ENCODE measurements around the gene ALPK1.
"Not testable (repeated sequence)": the region's sequence is repeated elsewhere in the genome, so short reads cannot be mapped to it uniquely, and the experiment has no call there.

Gene ALPK1

GRCh38 chr4:112378858-112379257, 81.7 kb downstream of the ALPK1 start:
- DNase-seq (ENCODE audit: low spot score), result no peak

- DNase-seq (ENCODE audit: low spot score), result no peak
Measured at GRCh38 chr4:112379306-112379705, 82.1 kb downstream of the ALPK1 start.

GRCh38 chr4:112381996-112382692, 85.0 kb downstream of the ALPK1 start:
- DNase-seq (ENCODE audit: low spot score), result no peak

- no peak for DNase-seq (ENCODE audit: low spot score)
Measured at GRCh38 chr4:112386071-112386470, 88.9 kb downstream of the ALPK1 start.

- no peak for DNase-seq (ENCODE audit: low spot score)
Measured at GRCh38 chr4:112402098-112402497, 104.9 kb downstream of the ALPK1 start.

- DNase-seq (ENCODE audit: low spot score), result no peak
Measured at GRCh38 chr4:112403101-112403945, 106.2 kb downstream of the ALPK1 start.

- no peak for DNase-seq (ENCODE audit: low spot score)
Measured at GRCh38 chr4:112410364-112410763, 113.2 kb downstream of the ALPK1 start.

GRCh38 chr4:112410804-112411203, 113.6 kb downstream of the ALPK1 start:
- DNase-seq (ENCODE audit: low spot score), result no peak

GRCh38 chr4:112411781-112412550, 114.8 kb downstream of the ALPK1 start:
- no peak for DNase-seq (ENCODE audit: low spot score)

GRCh38 chr4:112416464-112416863, 119.3 kb downstream of the ALPK1 start:
- no peak for DNase-seq (ENCODE audit: low spot score)

- DNase-seq (ENCODE audit: low spot score), result no peak
Measured at GRCh38 chr4:112418092-112418491, 120.9 kb downstream of the ALPK1 start.

- DNase-seq (ENCODE audit: low spot score), result no peak
Measured at GRCh38 chr4:112421911-112422310, 124.7 kb downstream of the ALPK1 start.

GRCh38 chr4:112422644-112423043, 125.5 kb downstream of the ALPK1 start:
- no peak for DNase-seq (ENCODE audit: low spot score)

GRCh38 chr4:112423591-112423990, 126.4 kb downstream of the ALPK1 start:
- DNase-seq (ENCODE audit: low spot score), result no peak

GRCh38 chr4:112425823-112426222, 128.7 kb downstream of the ALPK1 start:
- DNase-seq (ENCODE audit: low spot score), result no peak

- no peak for DNase-seq (ENCODE audit: low spot score)
Measured at GRCh38 chr4:112426416-112426815, 129.2 kb downstream of the ALPK1 start.

GRCh38 chr4:112431158-112431557, 134.0 kb downstream of the ALPK1 start:
- DNase-seq (ENCODE audit: low spot score), result no peak

- no peak for DNase-seq (ENCODE audit: low spot score)
Measured at GRCh38 chr4:112436987-112437386, 139.8 kb downstream of the ALPK1 start.

- DNase-seq (ENCODE audit: low spot score), result not testable (repeated sequence)
Measured at GRCh38 chr4:112442226-112442625, 145.1 kb downstream of the ALPK1 start.

- DNase-seq (ENCODE audit: low spot score), result peak; percentile 60
Measured at GRCh38 chr4:112448306-112449132, 151.3 kb downstream of the ALPK1 start.

GRCh38 chr4:112449708-112450107, 152.5 kb downstream of the ALPK1 start:
- no peak for DNase-seq (ENCODE audit: low spot score)

- DNase-seq (ENCODE audit: low spot score), result no peak
Measured at GRCh38 chr4:112451104-112451503, 153.9 kb downstream of the ALPK1 start.

Data from RKO (cell line).